Left renal pelvis (tissue), 4 donors: Measurements from ENCODE around the gene C2CD4D. TPM values are rescaled to one million over a fixed set of nuclear protein-coding genes. Genes with fewer than 3 reads are reported as not detected.
"Not testable (repeated sequence)": the region's sequence is repeated elsewhere in the genome, so short reads cannot be mapped to it uniquely, and the experiment has no call there.

Source experiments
- DNase-seq, 4 donors: peaks; one replicate each; pipeline ENCODE4 v3.0.0-alpha.2; 2013; ENCODE audit warnings: low read depth in 4 of 4, low spot score in 3 of 4
- polyA plus RNA-seq, 4 donors: library from polyadenylated mRNA; unstranded; fragments of 120-200 nt; gene quantifications; one replicate each; pipeline ENCODE4 v1.2.1, GENCODE V29; 2013; ENCODE audit not compliant: insufficient read length in 4 of 4

C2CD4D gene
- under 1 TPM; 0.19 to 0.26 (median 0.24) TPM for polyA plus RNA-seq

GRCh38 chr1:151839457-151840403 is at the start of gene C2CD4D:
Gene C2CD4D (minus strand): TSS chr1:151839820. CDS start chr1:151838989, 831 bp downstream.
- DNase-seq, result peak in 1 of 4 donors; percentile 40

GRCh38 chr1:151888972-151889570 is 49.5 kb upstream of the C2CD4D start:
- no peak for DNase-seq

GRCh38 chr1:151887028-151887427 is 47.4 kb upstream of the C2CD4D start:
- DNase-seq, result no peak

GRCh38 chr1:151885479-151885878 is 45.9 kb upstream of the C2CD4D start:
- DNase-seq, result no peak

- DNase-seq, result not testable (repeated sequence)
These were observed 45.3 kb upstream of the C2CD4D start for GRCh38 chr1:151884879-151885278.

GRCh38 chr1:151884445-151884844 is 44.8 kb upstream of the C2CD4D start:
- not testable (repeated sequence) for DNase-seq

GRCh38 chr1:151883898-151884297 is 44.3 kb upstream of the C2CD4D start:
- DNase-seq, result not testable (repeated sequence)

- not testable (repeated sequence) for DNase-seq
These were observed 43.3 kb upstream of the C2CD4D start for GRCh38 chr1:151882918-151883317.

GRCh38 chr1:151882466-151882865 is 42.8 kb upstream of the C2CD4D start:
- DNase-seq, result no peak

GRCh38 chr1:151881479-151881878 is 41.9 kb upstream of the C2CD4D start:
- DNase-seq, result no peak

- DNase-seq, result no peak
These were observed 35.9 kb upstream of the C2CD4D start for GRCh38 chr1:151875419-151876097.

- DNase-seq, result not testable (repeated sequence)
These were observed 33.2 kb upstream of the C2CD4D start for GRCh38 chr1:151872776-151873175.

- DNase-seq, result no peak
These were observed 31.8 kb upstream of the C2CD4D start for GRCh38 chr1:151871284-151872030.

- DNase-seq, result peak in 1 of 4 donors; percentile 7
These were observed 28.9 kb upstream of the C2CD4D start for GRCh38 chr1:151868486-151868885.

- DNase-seq, result no peak
These were observed 28.3 kb upstream of the C2CD4D start for GRCh38 chr1:151867765-151868411.

GRCh38 chr1:151867321-151867720 is 27.7 kb upstream of the C2CD4D start:
- DNase-seq, result no peak

- no peak for DNase-seq
These were observed 24.8 kb upstream of the C2CD4D start for GRCh38 chr1:151864411-151864810.

- DNase-seq, result no peak
These were observed 23.0 kb upstream of the C2CD4D start for GRCh38 chr1:151862604-151863003.

GRCh38 chr1:151860504-151861187 is 21.0 kb upstream of the C2CD4D start:
- no peak for DNase-seq
